Fibroblast of gingiva (primary cell): ENCODE results near the gene GINS1.
"Not testable (repeated sequence)": the region's sequence is repeated elsewhere in the genome, so short reads cannot be mapped to it uniquely, and the experiment has no call there.

ENCODE experiments used
- DNase-seq: peaks from one replicate; pipeline ENCODE4 v3.0.0-alpha.2; 2011; ENCODE audit warnings: low read depth

Gene GINS1

GRCh38 chr20:25454153-25454900 lies 46.9 kb downstream of the GINS1 start:
- no peak for DNase-seq

DNA sequence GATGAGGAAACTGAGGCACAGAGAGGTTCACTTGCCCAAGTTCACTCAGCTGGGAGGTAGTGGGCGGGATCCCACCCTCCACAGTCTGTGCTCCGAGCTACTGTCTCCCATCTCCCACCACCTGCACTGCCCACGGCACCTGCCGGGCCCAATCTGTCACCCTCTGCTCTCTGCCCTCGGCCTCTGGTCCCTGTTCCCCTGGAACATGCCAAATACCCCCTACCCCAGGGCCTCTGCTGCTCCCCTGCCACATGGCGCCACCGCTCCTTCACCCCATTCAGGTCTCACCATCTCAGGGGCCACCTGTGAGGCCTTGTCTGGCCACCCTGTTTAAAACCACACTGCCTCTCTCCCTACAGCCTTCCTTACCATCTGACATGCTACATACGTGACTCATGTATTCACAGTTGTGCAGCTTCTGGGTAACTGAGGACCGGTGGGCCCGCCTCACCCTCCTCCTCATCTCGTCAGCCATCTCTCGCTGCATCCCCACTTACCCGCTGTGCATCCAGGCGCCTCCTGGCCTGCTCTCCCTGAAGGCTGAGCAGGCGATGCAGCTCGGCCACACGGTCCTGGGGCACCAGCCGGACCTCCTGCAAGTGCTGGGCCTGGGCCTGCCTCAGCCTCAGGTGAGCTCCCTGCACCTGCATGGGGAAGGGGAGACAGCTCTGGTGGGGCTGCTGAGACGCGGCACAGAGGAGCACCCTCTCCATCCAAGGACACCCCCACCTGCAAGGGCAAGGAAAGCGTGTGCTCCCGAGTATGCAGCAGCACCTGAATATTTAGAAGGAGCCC lies 50.6 kb downstream of the GINS1 start:
- no peak for DNase-seq

DNA sequence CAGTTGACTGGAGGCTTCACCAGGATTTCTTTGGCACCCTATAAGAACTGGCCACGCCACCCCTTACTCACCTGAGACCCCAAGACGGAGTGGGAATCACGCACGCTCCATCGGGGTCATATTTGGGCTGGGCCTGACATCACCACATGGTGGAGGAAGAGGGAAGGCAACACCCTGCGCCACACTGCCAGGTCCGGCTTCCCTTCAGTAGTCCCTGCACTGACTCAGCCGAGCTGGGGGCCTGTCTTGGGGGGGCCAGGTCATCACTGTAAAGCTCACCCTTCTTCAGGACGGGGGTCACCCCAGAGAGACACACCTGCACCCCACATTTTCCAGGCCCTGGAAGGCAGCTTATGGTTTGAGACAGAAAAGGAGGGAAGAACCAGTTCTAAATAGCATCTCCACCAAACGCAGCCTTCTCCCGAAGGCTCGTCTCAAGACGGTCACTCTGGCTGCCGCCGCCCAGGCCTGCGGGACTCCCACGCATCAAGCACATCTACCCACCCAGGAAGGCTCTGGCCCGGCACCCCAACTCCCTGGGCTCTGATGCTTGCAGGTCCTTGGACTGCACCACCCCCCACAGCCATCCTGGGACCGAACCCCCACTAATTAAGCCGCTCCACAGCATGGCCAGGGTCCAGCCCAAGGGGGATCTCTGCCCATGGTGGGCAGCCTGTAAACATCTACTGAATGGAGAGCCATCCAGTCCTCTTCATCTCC lies 51.8 kb downstream of the GINS1 start:
- DNase-seq = no peak

- no peak for DNase-seq
These were observed 52.6 kb downstream of the GINS1 start for GRCh38 chr20:25459916-25460535.

DNA sequence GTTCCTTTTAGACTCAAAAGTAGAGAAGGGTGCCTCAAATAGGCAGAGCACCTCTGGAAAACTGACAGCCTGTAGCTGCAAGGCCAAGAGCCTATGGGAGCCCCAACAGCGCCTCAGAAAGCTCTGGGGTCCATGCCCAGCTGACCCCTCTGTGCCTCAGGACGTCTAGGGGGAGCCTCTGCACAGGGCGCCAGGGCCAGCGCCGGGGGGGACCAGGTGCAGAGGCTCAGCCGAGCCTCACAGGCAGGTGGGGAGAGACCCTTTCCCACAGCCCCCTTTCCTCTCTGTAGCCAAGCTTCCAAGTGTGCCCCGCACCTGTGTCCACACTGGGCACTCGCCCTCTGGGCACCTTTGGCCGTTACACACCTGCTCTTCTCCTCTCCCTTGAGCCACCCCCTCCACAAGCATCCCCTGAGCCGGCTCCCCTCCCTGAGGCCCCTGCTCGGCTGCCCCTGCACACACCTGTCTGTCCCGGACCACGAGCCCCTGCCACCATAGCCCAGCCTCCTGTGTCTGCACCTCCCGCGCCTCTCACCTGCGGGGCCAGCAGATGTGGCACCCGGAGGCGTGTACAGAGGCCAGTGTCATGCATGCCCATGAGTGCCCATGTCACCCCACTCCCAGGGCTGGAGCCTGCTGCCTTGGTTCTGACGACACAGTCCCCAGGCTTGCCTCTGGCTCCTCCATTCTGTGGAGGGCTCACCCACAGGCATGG lies 53.2 kb downstream of the GINS1 start:
- no peak for DNase-seq

GRCh38 chr20:25461281-25461650 lies 53.8 kb downstream of the GINS1 start:
- DNase-seq = no peak

- DNase-seq = no peak
These were observed 54.5 kb downstream of the GINS1 start for GRCh38 chr20:25461786-25462545.

GRCh38 chr20:25464501-25465242 lies 57.2 kb downstream of the GINS1 start:
- no peak for DNase-seq

- no peak for DNase-seq
These were observed 58.0 kb downstream of the GINS1 start for GRCh38 chr20:25465243-25466135.

DNA sequence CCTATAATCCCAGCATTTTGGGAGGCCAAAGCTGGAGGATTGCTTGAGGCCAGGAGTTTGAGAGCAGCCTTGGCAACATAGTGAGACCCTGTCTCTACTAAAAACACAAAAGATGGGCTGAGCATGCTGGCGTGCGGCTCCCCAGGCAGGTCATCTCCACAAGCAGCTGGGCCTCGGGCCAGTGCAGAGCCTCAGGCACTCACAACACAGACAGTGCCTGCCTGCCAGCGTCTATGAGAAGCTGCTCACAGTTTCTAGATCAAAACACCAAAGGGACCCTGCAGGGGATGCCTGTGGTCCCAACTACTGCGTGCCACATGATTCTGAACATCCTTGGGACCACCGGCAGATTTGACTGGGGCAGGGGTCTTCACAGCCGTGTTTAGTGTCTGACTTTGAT lies 59.4 kb downstream of the GINS1 start:
- DNase-seq = no peak

- DNase-seq = no peak
These were observed 60.0 kb downstream of the GINS1 start for GRCh38 chr20:25467441-25467840.

DNA sequence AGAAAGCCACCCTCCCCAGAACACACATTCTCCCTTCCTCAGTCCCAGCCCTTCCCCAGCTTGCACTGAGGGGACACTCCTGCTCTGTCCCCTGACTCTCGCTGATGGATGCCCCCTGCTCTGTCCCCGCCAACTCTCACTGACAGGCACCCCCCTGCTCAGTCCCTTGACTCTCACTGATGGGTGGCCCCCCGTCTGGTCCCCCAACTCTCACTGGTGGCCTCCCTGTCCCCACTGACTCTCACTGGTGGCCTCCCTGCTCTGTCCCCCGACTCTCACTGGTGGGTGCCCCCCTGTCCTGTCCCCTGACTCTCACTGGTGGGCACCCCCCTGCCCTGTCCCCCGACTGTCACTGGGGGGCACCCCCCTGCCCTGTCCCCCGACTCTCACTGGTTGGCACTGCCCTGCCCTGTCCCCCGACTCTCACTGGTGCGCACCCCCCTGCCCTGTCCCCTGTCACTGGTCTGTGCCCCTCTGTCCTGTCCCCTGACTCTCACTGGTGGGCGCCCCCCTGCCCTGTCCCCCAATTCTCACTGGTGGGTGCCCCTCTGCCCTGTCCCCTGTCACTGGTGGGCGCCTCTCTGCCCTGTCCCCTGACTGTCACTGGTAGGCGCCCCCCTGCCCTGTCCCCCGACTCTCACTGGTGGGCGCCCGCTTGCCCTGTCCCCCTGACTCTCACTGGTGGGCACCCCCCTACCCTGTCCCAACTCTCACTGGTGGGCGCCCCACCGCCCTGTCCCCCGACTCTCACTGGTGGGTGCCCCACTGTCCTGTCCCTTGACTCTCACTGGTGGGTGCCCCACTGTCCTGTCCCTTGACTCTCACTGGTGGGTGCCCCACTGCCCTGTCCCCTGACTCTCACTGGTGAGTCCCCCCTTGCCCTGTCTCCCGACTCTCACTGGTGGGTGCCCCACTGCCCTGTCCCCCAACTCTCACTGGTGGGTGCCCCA lies 60.9 kb downstream of the GINS1 start:
- DNase-seq = no peak

- DNase-seq = no peak
These were observed 62.1 kb downstream of the GINS1 start for GRCh38 chr20:25469558-25469957.

DNA sequence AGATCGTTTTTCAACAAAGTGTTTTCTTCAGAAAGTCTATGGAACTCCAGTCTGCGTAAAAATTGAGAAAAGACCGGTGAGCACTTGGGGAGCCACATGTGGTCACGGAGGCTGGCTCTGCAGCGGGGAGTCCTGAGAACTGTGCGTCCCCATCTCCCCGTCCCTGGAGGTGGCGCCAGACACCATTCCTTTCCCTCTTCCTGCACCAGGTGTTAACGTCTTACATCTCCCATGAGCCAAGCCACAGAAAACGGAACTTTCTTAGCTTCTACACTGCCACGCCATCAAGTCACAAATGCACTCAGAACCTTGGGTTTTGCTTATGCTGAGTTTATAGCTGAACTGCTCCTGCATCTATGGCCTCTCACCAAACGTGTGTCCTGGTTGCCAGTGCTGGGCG lies 62.6 kb downstream of the GINS1 start:
- DNase-seq = no peak

DNA sequence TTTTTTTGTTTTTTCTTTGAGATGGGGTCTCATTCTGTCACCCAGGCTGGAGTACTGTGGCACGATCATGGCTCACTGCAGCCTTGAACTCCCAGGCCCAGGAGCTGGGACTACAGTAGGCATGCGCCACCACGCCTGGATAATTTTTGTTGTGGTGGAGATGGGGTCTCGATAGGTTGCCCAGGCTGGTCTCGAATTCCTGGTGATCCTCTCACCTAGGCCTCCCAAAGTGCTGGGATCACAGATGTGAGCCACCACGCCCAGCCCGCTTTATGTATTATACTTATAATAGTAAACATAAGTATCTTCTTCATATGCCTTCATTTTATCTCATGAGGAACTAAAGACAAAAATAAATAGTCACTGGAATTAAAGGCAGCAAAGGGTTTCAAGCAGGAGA lies 63.5 kb downstream of the GINS1 start:
- DNase-seq = no peak

DNA sequence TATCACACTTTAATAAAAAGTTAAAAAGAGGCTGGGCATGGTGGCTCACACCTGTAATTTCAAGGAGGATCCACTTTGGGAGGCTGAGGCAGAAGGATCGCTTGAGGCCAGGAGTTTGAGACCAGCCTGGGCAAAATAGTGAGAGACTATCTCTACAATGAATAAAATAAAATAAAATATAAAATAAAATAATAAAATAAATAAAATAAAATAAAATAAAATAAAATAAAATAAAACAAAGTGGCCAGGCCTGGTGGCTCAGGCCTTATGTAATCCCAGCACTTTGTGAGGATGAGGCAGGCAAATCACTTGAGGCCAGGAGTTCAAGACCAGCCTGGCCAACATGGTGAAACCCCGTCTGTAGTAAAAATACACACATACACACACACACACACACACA lies 65.8 kb downstream of the GINS1 start:
- DNase-seq = not testable (repeated sequence)

- no peak for DNase-seq
These were observed 68.9 kb downstream of the GINS1 start for GRCh38 chr20:25476106-25477013.
